ENCODE data around the gene ALDH3B2. TPM values are rescaled to one million over a fixed set of nuclear protein-coding genes. Genes with fewer than 3 reads are reported as not detected.

Gene ALDH3B2
- total RNA-seq, 2 donors from 2014 or later, result 1.8 to 4.4 TPM

DNA sequence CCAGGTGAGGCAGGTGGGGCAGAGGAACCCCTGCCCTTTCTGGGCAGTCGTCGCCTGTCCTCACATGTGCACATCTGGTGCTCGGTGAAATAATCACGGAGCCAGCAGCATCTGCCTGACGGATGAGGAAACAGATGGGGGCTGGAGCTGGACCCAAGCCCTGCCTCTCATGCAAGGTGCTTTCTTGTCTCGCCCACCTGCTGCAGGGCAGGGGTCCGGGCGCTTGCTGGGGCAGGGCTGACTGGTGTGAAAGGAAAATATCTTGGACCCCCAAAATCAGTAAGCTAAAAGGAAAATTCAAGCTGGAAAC, 3.3 kb downstream of the ALDH3B2 start:
- no peaks in the 10 kb centered on the region for H3K27me3 ChIP-seq (replicated peaks; ENCODE audit: insufficient read depth)
- WGBS, result 69% methylated on average over 8 of the region's 8 CpGs
- intact Hi-C loops (cut with DNase I), result no loop called here
- H3K36me3 ChIP-seq, result no peaks in the 10 kb centered on the region
- DNase-seq (ENCODE audit: low spot score), result no peak
- no peak overlapping the region for H3K27ac ChIP-seq
- H3K4me3 ChIP-seq, result no peak overlapping the region
- H3K4me1 ChIP-seq (replicated peaks), result peaks cover 12% of the 10 kb centered on the region
- TF ChIP-seq POLR2AphosphoS5 (IDR thresholded peaks at IDR 0.05), result no peak
- TF ChIP-seq, protein P1, sequence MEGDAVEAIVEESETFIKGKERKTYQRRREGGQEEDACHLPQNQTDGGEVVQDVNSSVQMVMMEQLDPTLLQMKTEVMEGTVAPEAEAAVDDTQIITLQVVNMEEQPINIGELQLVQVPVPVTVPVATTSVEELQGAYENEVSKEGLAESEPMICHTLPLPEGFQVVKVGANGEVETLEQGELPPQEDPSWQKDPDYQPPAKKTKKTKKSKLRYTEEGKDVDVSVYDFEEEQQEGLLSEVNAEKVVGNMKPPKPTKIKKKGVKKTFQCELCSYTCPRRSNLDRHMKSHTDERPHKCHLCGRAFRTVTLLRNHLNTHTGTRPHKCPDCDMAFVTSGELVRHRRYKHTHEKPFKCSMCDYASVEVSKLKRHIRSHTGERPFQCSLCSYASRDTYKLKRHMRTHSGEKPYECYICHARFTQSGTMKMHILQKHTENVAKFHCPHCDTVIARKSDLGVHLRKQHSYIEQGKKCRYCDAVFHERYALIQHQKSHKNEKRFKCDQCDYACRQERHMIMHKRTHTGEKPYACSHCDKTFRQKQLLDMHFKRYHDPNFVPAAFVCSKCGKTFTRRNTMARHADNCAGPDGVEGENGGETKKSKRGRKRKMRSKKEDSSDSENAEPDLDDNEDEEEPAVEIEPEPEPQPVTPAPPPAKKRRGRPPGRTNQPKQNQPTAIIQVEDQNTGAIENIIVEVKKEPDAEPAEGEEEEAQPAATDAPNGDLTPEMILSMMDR (IDR thresholded peaks at IDR 0.05), result no peak
- no peak for TF ChIP-seq POLR2A (IDR thresholded peaks at IDR 0.05)
- H3K9me3 ChIP-seq, result no peaks in the 10 kb centered on the region

DNA sequence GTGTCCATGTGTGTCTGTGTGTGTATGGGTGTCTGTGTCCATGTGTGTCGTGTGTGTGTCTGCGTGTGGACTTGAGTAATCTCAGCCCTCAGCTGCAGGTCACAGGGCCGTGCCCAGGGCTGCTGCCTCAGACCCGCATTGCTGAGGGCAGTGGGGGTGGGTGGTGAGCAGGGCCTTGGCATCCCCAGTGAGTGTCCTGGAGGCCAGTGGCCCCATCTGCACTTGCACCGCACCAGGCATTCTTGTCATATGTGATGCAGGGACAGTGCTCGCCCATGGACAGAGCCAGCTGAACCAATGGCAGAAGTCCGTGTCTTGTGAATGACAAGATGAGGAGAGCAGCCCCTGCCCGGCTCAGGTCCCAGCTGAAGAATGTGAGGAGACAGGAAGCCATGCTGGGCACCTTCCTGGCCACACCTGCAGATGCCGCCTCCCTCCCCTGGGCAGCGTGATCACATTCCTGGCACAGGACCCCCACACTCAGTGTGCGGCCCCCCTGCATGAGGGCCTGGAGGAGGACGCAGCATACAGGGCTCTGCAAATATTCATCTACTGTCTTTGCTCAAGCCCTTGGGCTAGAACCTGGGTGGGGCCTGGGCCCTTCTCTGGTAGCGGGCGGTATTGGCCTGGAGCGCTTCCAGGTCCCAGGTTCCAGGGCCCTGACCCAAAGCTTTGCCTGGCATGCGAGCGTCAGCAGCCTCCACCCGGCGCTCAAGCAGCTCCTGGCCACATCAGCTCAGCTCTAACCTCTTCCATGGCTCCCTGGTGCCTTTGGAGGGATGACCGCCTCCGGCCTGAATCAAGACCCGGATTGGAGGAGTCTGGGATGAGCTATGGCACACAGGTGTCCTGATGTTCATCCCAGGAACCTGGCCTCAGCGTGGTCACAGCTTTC, 3.9 kb downstream of the ALDH3B2 start:
- DNase-seq (ENCODE audit: low spot score), result no peak
- no peaks in the 10 kb centered on the region for H3K36me3 ChIP-seq
- H3K4me1 ChIP-seq (replicated peaks), result peaks cover 12% of the 10 kb centered on the region
- H3K27me3 ChIP-seq (replicated peaks; ENCODE audit: insufficient read depth), result no peaks in the 10 kb centered on the region
- H3K27ac ChIP-seq, result no peak overlapping the region
- TF ChIP-seq, protein P1 (IDR thresholded peaks at IDR 0.05), result no peak
- TF ChIP-seq POLR2A (IDR thresholded peaks at IDR 0.05), result no peak
- no peak for TF ChIP-seq POLR2AphosphoS5 (IDR thresholded peaks at IDR 0.05)
- 71% methylated on average over 20 of the region's 23 CpGs for WGBS
- no peak overlapping the region for H3K4me3 ChIP-seq
- intact Hi-C loops (cut with DNase I), result no loop called here
- H3K9me3 ChIP-seq, result no peaks in the 10 kb centered on the region

DNA sequence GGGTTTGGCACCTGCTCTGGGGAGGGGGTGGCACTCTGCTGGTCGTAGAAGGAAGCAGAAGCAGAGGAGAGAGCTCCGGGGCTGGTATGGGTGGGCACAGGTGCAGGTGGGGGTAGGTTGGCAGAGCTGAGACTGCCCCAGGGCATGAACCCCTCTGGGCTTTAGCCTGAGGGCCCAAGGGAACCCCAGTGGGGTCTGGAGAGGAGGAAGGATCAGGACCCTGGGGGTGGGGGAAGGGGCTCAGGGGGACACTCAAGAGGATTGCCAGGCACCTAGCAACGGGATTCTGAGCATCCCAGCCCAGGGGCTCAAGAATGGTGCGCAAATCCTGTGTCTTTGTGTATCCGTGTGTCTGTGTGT, 6.3 kb downstream of the ALDH3B2 start:
- 60% methylated on average over 5 of the region's 5 CpGs for WGBS
- intact Hi-C loops (cut with DNase I), result no loop called here
- TF ChIP-seq POLR2AphosphoS5 (IDR thresholded peaks at IDR 0.05) (no peak), POLR2A (IDR thresholded peaks at IDR 0.05) (no peak)
- TF ChIP-seq, protein P1 (IDR thresholded peaks at IDR 0.05), result no peak
- Histone ChIP-seq H3K27me3 (replicated peaks; ENCODE audit: insufficient read depth) (no peaks in the 10 kb centered on the region), H3K27ac (no peak overlapping the region), H3K9me3 (no peaks in the 10 kb centered on the region), H3K36me3 (no peaks in the 10 kb centered on the region), H3K4me3 (no peak overlapping the region), H3K4me1 (replicated peaks) (no peaks in the 10 kb centered on the region)
- DNase-seq (ENCODE audit: low spot score), result no peak

DNA sequence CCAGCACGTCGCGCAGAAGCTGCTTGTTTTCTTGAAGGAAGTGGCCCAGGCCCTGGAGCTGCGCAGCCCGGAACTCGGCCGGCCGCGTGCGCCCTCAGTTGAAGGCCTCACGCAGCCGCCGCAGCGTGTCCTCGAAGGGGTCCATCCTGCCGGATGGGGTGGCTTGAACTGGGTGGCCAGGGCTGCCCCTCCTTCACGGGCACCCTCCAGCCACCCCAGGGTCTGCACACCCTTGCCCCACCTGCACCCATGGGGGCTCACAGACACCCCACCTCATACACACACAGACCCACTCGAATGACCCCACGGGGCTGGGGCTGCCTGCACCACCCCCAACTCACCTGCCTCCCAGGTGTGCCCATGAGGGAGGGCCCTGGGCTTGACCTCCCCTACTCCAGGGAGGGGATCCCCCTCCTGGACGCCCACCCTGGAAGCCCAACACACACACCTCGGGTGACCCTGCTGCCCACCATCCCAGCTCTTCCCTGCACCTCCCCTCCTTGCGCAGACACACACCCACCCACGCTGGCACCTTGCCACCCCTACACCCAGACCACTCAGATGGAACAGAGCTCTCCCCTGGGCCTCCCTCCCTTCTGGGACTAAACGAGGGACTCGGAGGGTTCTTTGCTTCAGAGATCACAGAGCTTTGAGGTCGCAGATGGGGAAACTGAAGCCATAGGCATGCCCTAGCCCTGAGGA, 6.8 kb downstream of the ALDH3B2 start:
- intact Hi-C loops (cut with DNase I), result no loop called here
- Histone ChIP-seq H3K9me3 (no peaks in the 10 kb centered on the region), H3K27ac (no peak overlapping the region), H3K4me1 (replicated peaks) (no peaks in the 10 kb centered on the region), H3K27me3 (replicated peaks; ENCODE audit: insufficient read depth) (no peaks in the 10 kb centered on the region), H3K4me3 (no peak overlapping the region), H3K36me3 (no peaks in the 10 kb centered on the region)
- TF ChIP-seq POLR2AphosphoS5 (IDR thresholded peaks at IDR 0.05), result no peak
- TF ChIP-seq POLR2A (IDR thresholded peaks at IDR 0.05), result no peak
- TF ChIP-seq, protein P1 (IDR thresholded peaks at IDR 0.05), result no peak
- no peak for DNase-seq (ENCODE audit: low spot score)
- 79% methylated on average over 24 of the region's 26 CpGs for WGBS
